Caco-2 (cell line): ENCODE measurements around the gene ATG7. TPM values are rescaled to one million over a fixed set of nuclear protein-coding genes. Genes with fewer than 3 reads are reported as not detected.

Source experiments
- BruUV-seq: library from RNA; stranded (reverse); fragments of 400-500 nt; replicated peaks from 2 replicates; lab custom pipeline; 2021; lab: Mats Ljungman, UMichigan
- CTCF ChIA-PET: fragments of 300-600 bp; sonication (Branson Sonifier 250); formaldehyde crosslinking; loops from one replicate; lab custom pipeline; 2022; ENCODE audit warnings: antibody characterized with exemption; lab: Charles Lee
- POLR2A ChIA-PET: fragments of 300-600 bp; sonication (Branson Sonifier 250); formaldehyde crosslinking; loops from one replicate; lab custom pipeline; 2022; ENCODE audit warnings: antibody characterized with exemption; lab: Charles Lee
- DNase-seq, 2 experiments: peaks; one replicate each; pipeline versions ENCODE4 v3.0.0 to v3.0.0-alpha.2; 2020 to 2022
- H3K27me3 ChIP-seq: replicated peaks from 2 replicates; pipeline ENCODE4 v1.6.0; 2011; ENCODE audit warnings: low read length; ENCODE audit not compliant: control insufficient read depth, insufficient read depth
- H3K36me3 ChIP-seq: 2 replicates; pipeline ENCODE4 v1.5.1; 2011; ENCODE audit warnings: low read length; ENCODE audit not compliant: control insufficient read depth, insufficient read depth
- H3K4me1 ChIP-seq: fragments of 250-450 bp; sonication (Bioruptor Pico); 2 replicates; pipeline ENCODE4 v1.5.1; 2020; ENCODE audit warnings: mild to moderate bottlenecking
- H3K4me3 ChIP-seq: 2 replicates; pipeline ENCODE4 v1.5.1; 2011; ENCODE audit warnings: low read depth, mild to moderate bottlenecking, control low read depth, low read length
- H3K9me3 ChIP-seq: fragments of 250-450 bp; sonication (Bioruptor Pico); 2 replicates; pipeline ENCODE4 v1.5.1; 2020; ENCODE audit warnings: mild to moderate bottlenecking, moderate library complexity
- H3K27ac Mint-ChIP-seq: one replicate; pipeline ENCODE4 v1.8.0; 2022; ENCODE audit warnings: mixed read lengths; ENCODE audit not compliant: unreplicated experiment
- H3K27me3 Mint-ChIP-seq: one replicate; pipeline ENCODE4 v1.8.0; 2022; ENCODE audit warnings: mixed read lengths; ENCODE audit not compliant: insufficient read depth, unreplicated experiment
- H3K36me3 Mint-ChIP-seq: one replicate; pipeline ENCODE4 v1.8.0; 2022; ENCODE audit warnings: mild to moderate bottlenecking, mixed read lengths; ENCODE audit not compliant: insufficient read depth, unreplicated experiment
- H3K4me1 Mint-ChIP-seq: one replicate; pipeline ENCODE4 v1.8.0; 2022; ENCODE audit warnings: low read depth, mixed read lengths; ENCODE audit not compliant: unreplicated experiment
- H3K4me3 Mint-ChIP-seq: one replicate; pipeline ENCODE4 v1.8.0; 2022; ENCODE audit warnings: mild to moderate bottlenecking, moderate library complexity, mixed read lengths; ENCODE audit not compliant: unreplicated experiment
- H3K9me3 Mint-ChIP-seq: one replicate; pipeline ENCODE4 v1.8.0; 2022; ENCODE audit warnings: mixed read lengths; ENCODE audit not compliant: unreplicated experiment
- CTCF ChIP-seq, 2 experiments: fragments of 200-600 bp in 1 of 2; IDR thresholded peaks; 1 replicate in 1 of 2; 2 replicates in 1 of 2; pipeline versions ENCODE4 v1.5.1 to v1.8.0; 2011 to 2022; ENCODE audit warnings: antibody characterized with exemption in 1 of 2, control low read depth in 1 of 2, inconsistent platforms in 1 of 2, low read depth in 1 of 2, low read length in 1 of 2, mild to moderate bottlenecking in 1 of 2, moderate library complexity in 1 of 2; ENCODE audit not compliant: insufficient read depth in 1 of 2, severe bottlenecking in 1 of 2, unreplicated experiment in 1 of 2
- intact Hi-C: fragments of 100-400 bp; cut with micrococcal nuclease; formaldehyde crosslinking; loops from one replicate; pipeline ENCODE4 v1.10.0; 2022; ENCODE audit not compliant: unreplicated experiment
- total RNA-seq: library from RNA; stranded (reverse); gene quantifications from 2 replicates; pipeline ENCODE4 v1.2.3, GENCODE V29; 2022

The ATG7 gene
- total RNA-seq, 1 experiment from 2014 or later, result 24.4 TPM

GRCh38 chr3:11600501-11601282 is 328.5 kb downstream of the ATG7 start:
- no TSS peak for BruUV-seq
- Mint-ChIP-seq H3K36me3 (peaks cover 33% of the 10 kb centered on the region), H3K4me3 (peak overlapping the region; percentile 57), H3K27me3 (no peaks in the 10 kb centered on the region), H3K4me1 (peaks cover 33% of the 10 kb centered on the region), H3K9me3 (peaks cover 17% of the 10 kb centered on the region), H3K27ac (peak overlapping the region; percentile 96)
- intact Hi-C loops, result loop anchor here (1.0 kb wide), 2 partner anchors 19 to 43 kb away; partner anchors contain the start of gene VGLL4
- H3K36me3 ChIP-seq, result no peaks in the 10 kb centered on the region
- H3K9me3 ChIP-seq, result no peaks in the 10 kb centered on the region
- no peak overlapping the region for H3K4me3 ChIP-seq
- TF ChIP-seq CTCF (IDR thresholded peaks at IDR 0.05; ENCODE audit: insufficient read depth in 1 of 2, low read depth in 1 of 2, low read length in 1 of 2, severe bottlenecking in 1 of 2, unreplicated experiment in 1 of 2), result peak in 1 of 2 experiments; percentile 6
- no peaks in the 10 kb centered on the region for H3K27me3 ChIP-seq
- ChIA-PET POLR2A (interaction anchor here (0.6 to 1.0 kb wide), 3 partner anchors 18 to 311 kb away, joined by 3 to 11 read pairs (median 3); no protein-coding TSS in a partner anchor), CTCF (interaction anchor here (0.8 to 1.5 kb wide), 3 partner anchors 18 to 43 kb away, joined by 3 to 5 read pairs (median 4); partner anchors contain the start of gene VGLL4)
- DNase-seq, result peak; percentile 90 to 93
- H3K4me1 ChIP-seq, result peaks cover 17% of the 10 kb centered on the region

- Mint-ChIP-seq H3K4me1 (peaks cover 33% of the 10 kb centered on the region), H3K36me3 (peaks cover 36% of the 10 kb centered on the region), H3K4me3 (no peak overlapping the region), H3K9me3 (peaks cover 17% of the 10 kb centered on the region), H3K27ac (peak overlapping the region; percentile 96), H3K27me3 (no peaks in the 10 kb centered on the region)
- CTCF ChIA-PET, result no interaction called here
- no peak for TF ChIP-seq CTCF (IDR thresholded peaks at IDR 0.05; ENCODE audit: insufficient read depth in 1 of 2, low read depth in 1 of 2, low read length in 1 of 2, severe bottlenecking in 1 of 2, unreplicated experiment in 1 of 2)
- BruUV-seq, result no TSS peak
- intact Hi-C loops, result no loop called here
- H3K9me3 ChIP-seq, result no peaks in the 10 kb centered on the region
- POLR2A ChIA-PET, result no interaction called here
- H3K4me3 ChIP-seq, result no peak overlapping the region
- H3K36me3 ChIP-seq, result no peaks in the 10 kb centered on the region
- DNase-seq, result no peak
- H3K27me3 ChIP-seq, result no peaks in the 10 kb centered on the region
- peaks cover 17% of the 10 kb centered on the region for H3K4me1 ChIP-seq
These were observed 329.4 kb downstream of the ATG7 start for GRCh38 chr3:11601446-11602238.

GRCh38 chr3:11602239-11602840 is 330.1 kb downstream of the ATG7 start:
- intact Hi-C loops, result no loop called here
- Histone ChIP-seq H3K4me3 (no peak overlapping the region), H3K9me3 (no peaks in the 10 kb centered on the region), H3K4me1 (peaks cover 17% of the 10 kb centered on the region), H3K36me3 (no peaks in the 10 kb centered on the region), H3K27me3 (no peaks in the 10 kb centered on the region)
- POLR2A ChIA-PET, result no interaction called here
- Mint-ChIP-seq H3K36me3 (peaks cover 32% of the 10 kb centered on the region), H3K27ac (peak overlapping the region; percentile 12), H3K9me3 (peaks cover 15% of the 10 kb centered on the region), H3K4me3 (no peak overlapping the region), H3K4me1 (peaks cover 33% of the 10 kb centered on the region), H3K27me3 (no peaks in the 10 kb centered on the region)
- CTCF ChIA-PET, result no interaction called here
- no TSS peak for BruUV-seq
- DNase-seq, result no peak
- no peak for TF ChIP-seq CTCF (IDR thresholded peaks at IDR 0.05; ENCODE audit: insufficient read depth in 1 of 2, low read depth in 1 of 2, low read length in 1 of 2, severe bottlenecking in 1 of 2, unreplicated experiment in 1 of 2)
